Measurements from ENCODE around the gene SELL.
"Not testable (repeated sequence)": the region's sequence is repeated elsewhere in the genome, so short reads cannot be mapped to it uniquely, and the experiment has no call there.

SELL gene

DNA sequence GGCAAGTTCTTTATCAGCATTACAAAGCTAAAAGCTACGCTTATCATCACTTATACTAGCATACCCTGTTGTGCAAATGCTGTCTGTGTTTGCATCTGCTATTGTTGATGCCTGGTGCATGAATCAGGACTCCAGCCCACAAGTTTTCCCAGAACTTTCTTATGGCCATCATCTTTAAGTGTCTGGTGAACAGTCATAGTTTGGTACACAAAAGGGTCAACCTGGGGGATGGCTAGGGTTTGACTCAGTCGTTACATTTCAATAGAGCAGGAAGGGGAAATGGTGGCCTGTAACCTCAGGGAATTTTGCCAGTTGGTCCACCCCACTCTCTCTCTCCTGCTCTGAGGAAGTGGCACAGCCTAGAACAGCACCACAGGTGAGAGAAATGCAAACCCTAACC, 35.4 kb downstream of the SELL start:
- Histone ChIP-seq H3K9me3 (ENCODE audit: control insufficient read depth in 5 of 5, low read length in 5 of 5) (no peaks in the 10 kb centered on the region), H3K9ac (ENCODE audit: low read length in 5 of 5) (no peak overlapping the region), H3K27me3 (ENCODE audit: control insufficient read depth in 5 of 5, insufficient read depth in 4 of 5, low read length in 5 of 5) (peaks cover 0 to 5% (median under 1%) of the 10 kb centered on the region in 5 donors), H3K4me3 (ENCODE audit: low read depth in 1 of 5, low read length in 5 of 5) (no peak overlapping the region), H3K36me3 (ENCODE audit: control insufficient read depth in 5 of 5, insufficient read depth in 5 of 5, low read length in 5 of 5) (no peaks in the 10 kb centered on the region), H3K4me1 (ENCODE audit: control insufficient read depth in 5 of 5, insufficient read depth in 5 of 5, low read length in 5 of 5) (no peaks in the 10 kb centered on the region), H3K27ac (ENCODE audit: low read depth, low read length) (no peak overlapping the region)

DNA sequence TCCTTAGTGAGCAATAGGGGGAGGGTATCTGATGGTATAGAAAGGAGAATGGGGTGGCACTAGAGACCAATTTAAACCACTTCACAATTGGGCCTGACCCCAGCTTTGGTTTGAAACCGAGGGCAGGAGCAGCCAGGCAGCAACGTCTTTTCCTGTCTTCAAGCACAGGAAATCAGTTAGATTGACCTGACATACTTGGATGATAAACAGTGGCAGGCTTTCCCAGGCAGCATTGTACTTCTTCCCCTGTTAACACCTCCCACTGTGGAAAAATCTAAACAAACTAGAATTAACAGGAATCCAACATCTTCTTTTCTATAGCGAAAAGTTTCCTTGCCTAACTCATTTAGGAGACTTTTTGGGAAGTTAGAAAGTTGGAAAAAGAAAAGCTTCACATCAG, 40.6 kb downstream of the SELL start:
- no peaks in the 10 kb centered on the region for H3K27me3 ChIP-seq (ENCODE audit: control insufficient read depth in 5 of 5, insufficient read depth in 4 of 5, low read length in 5 of 5)
- no peaks in the 10 kb centered on the region for H3K9me3 ChIP-seq (ENCODE audit: control insufficient read depth in 5 of 5, low read length in 5 of 5)
- H3K27ac ChIP-seq (ENCODE audit: low read depth, low read length): no peak overlapping the region
- peaks cover 0 to 4% (median 0%) of the 10 kb centered on the region in 5 donors for H3K4me1 ChIP-seq (ENCODE audit: control insufficient read depth in 5 of 5, insufficient read depth in 5 of 5, low read length in 5 of 5)
- H3K4me3 ChIP-seq (ENCODE audit: low read depth in 1 of 5, low read length in 5 of 5): no peak overlapping the region
- no peak overlapping the region for H3K9ac ChIP-seq (ENCODE audit: low read length in 5 of 5)
- no peaks in the 10 kb centered on the region for H3K36me3 ChIP-seq (ENCODE audit: control insufficient read depth in 5 of 5, insufficient read depth in 5 of 5, low read length in 5 of 5)

DNA sequence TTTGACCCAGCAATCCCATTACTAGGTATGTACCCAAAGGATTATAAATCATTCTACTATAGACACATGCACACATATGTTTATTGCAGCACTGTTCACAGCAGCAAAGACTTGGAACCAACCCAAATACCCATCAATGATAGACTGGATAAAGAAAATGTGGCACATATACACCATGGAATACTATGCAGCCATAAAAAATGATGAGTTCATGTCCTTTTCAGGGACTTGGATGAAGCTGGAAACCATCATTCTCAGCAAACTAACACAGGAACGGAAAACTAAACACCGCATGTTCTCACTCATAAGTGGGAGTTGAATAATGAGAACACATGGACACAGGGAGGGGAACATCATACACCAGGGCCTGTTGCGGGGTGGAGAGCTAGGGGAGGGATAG, 41.2 kb downstream of the SELL start:
- H3K9ac ChIP-seq (ENCODE audit: low read length in 5 of 5); H3K9me3 ChIP-seq (ENCODE audit: control insufficient read depth in 5 of 5, low read length in 5 of 5); H3K27ac ChIP-seq (ENCODE audit: low read depth, low read length); H3K4me3 ChIP-seq (ENCODE audit: low read depth in 1 of 5, low read length in 5 of 5); H3K36me3 ChIP-seq (ENCODE audit: control insufficient read depth in 5 of 5, insufficient read depth in 5 of 5, low read length in 5 of 5); H3K27me3 ChIP-seq (ENCODE audit: control insufficient read depth in 5 of 5, insufficient read depth in 4 of 5, low read length in 5 of 5); H3K4me1 ChIP-seq (ENCODE audit: control insufficient read depth in 5 of 5, insufficient read depth in 5 of 5, low read length in 5 of 5): not testable (repeated sequence)

DNA sequence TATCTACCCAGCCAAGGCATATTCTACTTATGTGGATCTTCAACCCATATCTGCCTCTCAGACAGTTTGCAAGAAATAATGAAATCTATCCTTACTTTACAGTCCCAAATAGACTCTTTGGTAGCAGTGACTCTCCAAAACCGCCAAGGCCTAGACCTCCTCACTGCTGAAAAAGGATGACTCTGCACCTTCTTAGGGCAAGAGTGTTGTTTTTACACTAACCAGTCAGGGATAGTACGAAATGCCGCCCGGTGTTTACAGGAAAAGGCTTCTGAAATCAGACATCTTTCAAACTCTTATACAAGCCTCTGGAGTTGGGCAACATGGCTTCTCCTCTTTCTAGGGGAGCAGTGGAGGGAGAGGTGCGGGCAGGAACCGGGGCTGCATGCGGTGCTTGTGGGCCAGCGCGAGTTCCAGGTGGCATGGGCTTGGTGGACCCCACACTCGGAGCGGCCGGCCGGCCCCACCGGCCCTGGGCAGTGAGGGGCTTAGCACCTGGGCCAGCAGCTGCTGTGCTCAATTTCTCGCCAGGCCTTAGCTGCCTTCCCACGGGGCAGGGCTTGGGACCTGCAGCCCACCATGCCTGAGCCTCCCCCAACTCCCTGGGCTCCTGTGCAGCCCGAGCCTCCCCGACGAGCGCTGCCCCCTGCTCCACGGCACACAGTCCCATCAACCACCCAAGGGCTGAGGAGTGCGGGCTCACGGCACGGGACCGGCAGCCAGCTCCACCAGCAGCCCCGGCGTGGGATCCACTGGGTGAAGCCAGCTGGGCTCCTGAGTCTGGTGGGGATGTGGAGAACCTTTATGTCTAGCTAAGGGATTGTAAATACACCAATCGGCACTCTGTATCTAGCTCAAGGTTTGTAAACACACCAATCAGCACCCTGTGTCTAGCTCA, 43.5 kb downstream of the SELL start:
- not testable (repeated sequence) for H3K9ac ChIP-seq (ENCODE audit: low read length in 5 of 5); H3K9me3 ChIP-seq (ENCODE audit: control insufficient read depth in 5 of 5, low read length in 5 of 5); H3K4me1 ChIP-seq (ENCODE audit: control insufficient read depth in 5 of 5, insufficient read depth in 5 of 5, low read length in 5 of 5); H3K27ac ChIP-seq (ENCODE audit: low read depth, low read length); H3K27me3 ChIP-seq (ENCODE audit: control insufficient read depth in 5 of 5, insufficient read depth in 4 of 5, low read length in 5 of 5); H3K4me3 ChIP-seq (ENCODE audit: low read depth in 1 of 5, low read length in 5 of 5); H3K36me3 ChIP-seq (ENCODE audit: control insufficient read depth in 5 of 5, insufficient read depth in 5 of 5, low read length in 5 of 5)

DNA sequence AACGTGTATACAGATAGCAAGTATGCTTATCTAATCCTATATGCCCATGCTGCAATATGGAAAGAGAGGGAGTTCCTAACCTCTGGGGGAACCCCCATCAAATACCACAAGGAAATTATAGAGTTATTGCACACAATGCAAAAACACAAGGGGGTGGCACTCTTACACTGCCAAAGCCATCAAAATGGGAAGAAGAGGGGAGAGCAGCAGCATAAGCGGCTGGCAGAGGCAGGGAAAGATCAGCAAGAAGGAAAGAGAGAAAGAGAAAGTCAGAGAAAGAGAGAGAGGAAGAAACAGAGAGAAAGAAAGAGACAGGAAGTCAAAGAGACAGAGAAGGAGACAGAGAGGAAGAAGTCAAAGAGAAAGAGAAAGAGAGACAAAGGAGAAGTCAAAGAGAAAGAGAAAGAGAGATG, 44.2 kb downstream of the SELL start:
- not testable (repeated sequence) for H3K4me1 ChIP-seq (ENCODE audit: control insufficient read depth in 5 of 5, insufficient read depth in 5 of 5, low read length in 5 of 5); H3K9me3 ChIP-seq (ENCODE audit: control insufficient read depth in 5 of 5, low read length in 5 of 5); H3K27me3 ChIP-seq (ENCODE audit: control insufficient read depth in 5 of 5, insufficient read depth in 4 of 5, low read length in 5 of 5); H3K9ac ChIP-seq (ENCODE audit: low read length in 5 of 5); H3K4me3 ChIP-seq (ENCODE audit: low read depth in 1 of 5, low read length in 5 of 5); H3K27ac ChIP-seq (ENCODE audit: low read depth, low read length); H3K36me3 ChIP-seq (ENCODE audit: control insufficient read depth in 5 of 5, insufficient read depth in 5 of 5, low read length in 5 of 5)

DNA sequence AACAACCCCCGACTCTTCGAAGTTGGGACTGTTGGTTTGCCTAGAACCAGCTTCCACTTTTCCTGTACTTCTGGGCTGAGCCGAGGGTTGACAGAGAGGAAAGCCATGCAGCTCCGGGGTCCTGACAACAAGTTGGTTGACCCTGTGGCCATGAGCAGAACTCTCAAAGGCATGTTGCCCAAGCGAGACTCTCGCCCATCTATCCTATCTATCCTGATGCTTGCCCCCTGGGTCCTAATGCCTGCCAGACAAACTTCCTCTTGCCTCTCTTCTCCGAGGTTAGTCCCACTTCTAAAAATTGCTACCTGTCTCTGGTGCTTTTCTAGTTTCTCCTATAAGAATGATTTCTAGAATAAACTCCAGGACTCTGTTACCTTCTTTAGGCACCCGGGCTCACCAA, 48.7 kb downstream of the SELL start:
- H3K27ac ChIP-seq (ENCODE audit: low read depth, low read length); H3K4me3 ChIP-seq (ENCODE audit: low read depth in 1 of 5, low read length in 5 of 5): not testable (repeated sequence)

DNA sequence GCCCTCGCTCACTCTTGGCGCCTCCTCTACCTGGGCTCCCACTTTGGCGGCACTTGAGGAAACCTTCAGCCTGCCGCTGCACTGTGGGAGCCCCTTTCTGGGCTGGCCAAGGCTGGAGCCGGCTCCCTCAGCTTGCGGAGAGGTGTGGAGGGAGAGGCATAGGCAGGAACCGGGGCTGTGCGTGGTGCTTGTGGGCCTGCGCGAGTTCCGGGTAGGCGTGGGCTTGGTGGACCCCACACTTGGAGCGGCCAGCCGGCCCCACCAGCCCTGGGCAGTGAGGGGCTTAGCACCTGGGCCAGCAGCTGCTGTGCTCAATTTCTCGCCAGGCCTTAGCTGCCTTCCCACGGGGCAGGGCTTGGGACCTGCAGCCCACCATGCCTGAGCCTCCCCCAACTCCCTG, 50.4 kb downstream of the SELL start:
- H3K9me3 ChIP-seq (ENCODE audit: control insufficient read depth in 5 of 5, low read length in 5 of 5); H3K27ac ChIP-seq (ENCODE audit: low read depth, low read length); H3K27me3 ChIP-seq (ENCODE audit: control insufficient read depth in 5 of 5, insufficient read depth in 4 of 5, low read length in 5 of 5); H3K9ac ChIP-seq (ENCODE audit: low read length in 5 of 5); H3K4me1 ChIP-seq (ENCODE audit: control insufficient read depth in 5 of 5, insufficient read depth in 5 of 5, low read length in 5 of 5); H3K4me3 ChIP-seq (ENCODE audit: low read depth in 1 of 5, low read length in 5 of 5); H3K36me3 ChIP-seq (ENCODE audit: control insufficient read depth in 5 of 5, insufficient read depth in 5 of 5, low read length in 5 of 5): not testable (repeated sequence)

More for the DNA sequence above, 48.7 kb downstream of the SELL start:
- H3K36me3 ChIP-seq (ENCODE audit: control insufficient read depth in 5 of 5, insufficient read depth in 5 of 5, low read length in 5 of 5); H3K27me3 ChIP-seq (ENCODE audit: control insufficient read depth in 5 of 5, insufficient read depth in 4 of 5, low read length in 5 of 5); H3K9me3 ChIP-seq (ENCODE audit: control insufficient read depth in 5 of 5, low read length in 5 of 5); H3K4me1 ChIP-seq (ENCODE audit: control insufficient read depth in 5 of 5, insufficient read depth in 5 of 5, low read length in 5 of 5); H3K9ac ChIP-seq (ENCODE audit: low read length in 5 of 5): not testable (repeated sequence)

DNA sequence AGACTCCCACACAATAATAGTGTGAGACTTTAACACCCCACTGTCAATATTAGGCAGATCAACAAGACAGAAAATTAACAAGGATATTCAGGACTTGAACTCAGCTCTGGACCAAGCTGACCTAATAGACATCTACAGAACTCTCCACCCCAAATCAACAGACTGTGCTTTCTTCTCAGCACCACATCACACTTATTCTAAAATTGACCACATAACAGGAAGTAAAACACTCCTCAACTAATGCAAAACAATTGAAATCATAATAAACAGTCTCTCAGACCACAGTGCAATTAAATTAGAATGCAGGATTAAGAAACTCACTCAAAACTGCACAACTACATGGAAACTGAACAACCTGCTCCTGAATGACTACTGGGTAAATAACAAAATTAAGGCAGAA, 52.6 kb downstream of the SELL start:
- not testable (repeated sequence) for H3K4me3 ChIP-seq (ENCODE audit: low read depth in 1 of 5, low read length in 5 of 5); H3K36me3 ChIP-seq (ENCODE audit: control insufficient read depth in 5 of 5, insufficient read depth in 5 of 5, low read length in 5 of 5); H3K9ac ChIP-seq (ENCODE audit: low read length in 5 of 5); H3K4me1 ChIP-seq (ENCODE audit: control insufficient read depth in 5 of 5, insufficient read depth in 5 of 5, low read length in 5 of 5); H3K9me3 ChIP-seq (ENCODE audit: control insufficient read depth in 5 of 5, low read length in 5 of 5); H3K27ac ChIP-seq (ENCODE audit: low read depth, low read length); H3K27me3 ChIP-seq (ENCODE audit: control insufficient read depth in 5 of 5, insufficient read depth in 4 of 5, low read length in 5 of 5)

DNA sequence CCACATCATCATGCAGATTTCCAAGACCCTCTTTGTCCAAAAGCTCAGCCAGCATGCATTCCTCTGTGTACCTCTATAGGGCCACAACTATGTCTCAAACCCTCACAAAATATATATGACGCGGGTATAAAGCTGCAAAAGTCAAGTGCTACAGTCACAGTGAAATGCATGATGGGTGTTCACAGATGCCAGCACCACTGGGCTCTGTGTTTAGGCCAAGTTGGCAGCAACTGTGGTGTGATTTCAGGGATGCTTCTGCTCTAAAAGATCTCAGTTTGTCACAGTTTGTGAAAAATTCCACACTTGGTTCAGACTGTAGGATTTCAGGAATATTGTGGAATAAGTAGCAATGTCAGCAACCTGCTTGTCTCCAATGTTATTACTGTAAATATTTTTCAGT, 57.5 kb downstream of the SELL start:
- no peaks in the 10 kb centered on the region for H3K4me1 ChIP-seq (ENCODE audit: control insufficient read depth in 5 of 5, insufficient read depth in 5 of 5, low read length in 5 of 5)
- no peaks in the 10 kb centered on the region for H3K9me3 ChIP-seq (ENCODE audit: control insufficient read depth in 5 of 5, low read length in 5 of 5)
- H3K4me3 ChIP-seq (ENCODE audit: low read depth in 1 of 5, low read length in 5 of 5): no peak overlapping the region
- H3K27me3 ChIP-seq (ENCODE audit: control insufficient read depth in 5 of 5, insufficient read depth in 4 of 5, low read length in 5 of 5): peaks cover 0 to 4% (median 0%) of the 10 kb centered on the region in 5 donors
- no peaks in the 10 kb centered on the region for H3K36me3 ChIP-seq (ENCODE audit: control insufficient read depth in 5 of 5, insufficient read depth in 5 of 5, low read length in 5 of 5)
- no peak overlapping the region for H3K9ac ChIP-seq (ENCODE audit: low read length in 5 of 5)
- no peak overlapping the region for H3K27ac ChIP-seq (ENCODE audit: low read depth, low read length)

DNA sequence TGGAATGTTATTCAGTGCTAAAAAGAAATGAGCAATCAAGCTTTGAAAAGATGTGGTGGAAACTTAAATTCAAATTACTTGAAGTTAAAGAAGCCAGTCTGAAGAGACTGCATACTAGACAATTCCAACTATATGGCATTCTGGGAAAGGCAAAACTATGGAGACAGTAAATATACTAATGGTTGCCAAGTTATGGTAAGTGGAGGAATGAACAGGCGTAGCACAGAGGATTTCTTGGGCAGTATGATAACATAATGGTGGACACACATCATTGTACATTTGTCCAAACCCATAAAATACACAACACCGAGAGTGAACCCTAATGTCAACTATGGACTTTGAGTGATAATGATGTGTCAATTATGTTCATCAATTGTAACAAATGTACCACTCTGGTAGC, 60.4 kb downstream of the SELL start:
- H3K27ac ChIP-seq (ENCODE audit: low read depth, low read length): no peak overlapping the region
- no peak overlapping the region for H3K4me3 ChIP-seq (ENCODE audit: low read depth in 1 of 5, low read length in 5 of 5)
- H3K9ac ChIP-seq (ENCODE audit: low read length in 5 of 5): no peak overlapping the region
- H3K9me3 ChIP-seq (ENCODE audit: control insufficient read depth in 5 of 5, low read length in 5 of 5): no peaks in the 10 kb centered on the region
- no peaks in the 10 kb centered on the region for H3K4me1 ChIP-seq (ENCODE audit: control insufficient read depth in 5 of 5, insufficient read depth in 5 of 5, low read length in 5 of 5)
- no peaks in the 10 kb centered on the region for H3K27me3 ChIP-seq (ENCODE audit: control insufficient read depth in 5 of 5, insufficient read depth in 4 of 5, low read length in 5 of 5)
- H3K36me3 ChIP-seq (ENCODE audit: control insufficient read depth in 5 of 5, insufficient read depth in 5 of 5, low read length in 5 of 5): no peaks in the 10 kb centered on the region

All from subcutaneous abdominal adipose tissue (tissue), 5 donors.